K562 (cell line): ENCODE measurements around the gene MASTL. TPM values are rescaled to one million over a fixed set of nuclear protein-coding genes. Genes with fewer than 3 reads are reported as not detected.

Experiments
- ATAC-seq: fragments of 200-7000 bp; cut with Tn5 transposase; 3 replicates; pipeline ENCODE4 v1.9.1; 2020; ENCODE audit warnings: moderate library complexity
- BruUV-seq: library from RNA; stranded (reverse); fragments of 400-500 nt; replicated peaks from 2 replicates; lab custom pipeline; 2021; lab: Mats Ljungman, UMichigan
- CTCF ChIA-PET: fragments of 300-600 bp; formaldehyde crosslinking; extraction: SDS; loops from one replicate; lab custom pipeline; 2021; ENCODE audit warnings: low intra/inter-chr PET ratio; lab: Yijun Ruan, JAX
- POLR2A ChIA-PET: fragments of 300-600, 350-650 bp; sonication (Branson Sonifier 250); formaldehyde crosslinking; extraction: SDS; loops from one replicate; lab custom pipeline; 2021; ENCODE audit warnings: antibody characterized with exemption, inconsistent platforms; lab: Yijun Ruan, JAX
- DNase-seq, 4 experiments: peaks; one replicate each; pipeline versions ENCODE4 v3.0.0 to v3.0.0-alpha.2; 2011 to 2018; ENCODE audit warnings: low spot score in 3 of 4, mixed read lengths in 3 of 4; ENCODE audit errors: extremely low read depth in 1 of 4
- FAIRE-seq: peaks from 2 replicates; lab custom pipeline; 2011; peaks lifted over from hg19 to GRCh38; lab: Jason Lieb, UNC
- H2AFZ ChIP-seq: 2 replicates; pipeline ENCODE4 v1.6.0; 2011; ENCODE audit warnings: low read depth, low read length, control low read depth, inconsistent platforms
- H3K27ac ChIP-seq: fragments of 200-600 bp; 3 replicates; pipeline ENCODE4 v1.8.0; 2011; ENCODE audit warnings: low read depth, mild to moderate bottlenecking, control low read depth, inconsistent platforms, low read length, moderate library complexity, mixed read lengths; ENCODE audit errors: extremely low read depth
- H3K27me3 ChIP-seq, 2 experiments: fragments of 300-600 bp in 1 of 2; 2 replicates in 1 of 2; 3 replicates in 1 of 2; pipeline versions ENCODE4 v1.6.0 to v1.8.0; 2011; ENCODE audit warnings: inconsistent platforms in 2 of 2, low read length in 2 of 2, mild to moderate bottlenecking in 1 of 2, mixed read lengths in 1 of 2, moderate library complexity in 1 of 2; ENCODE audit not compliant: control insufficient read depth in 2 of 2, insufficient read depth in 2 of 2
- H3K36me3 ChIP-seq: fragments of 300-600 bp; 3 replicates; pipeline ENCODE4 v1.8.0; 2011; ENCODE audit warnings: mild to moderate bottlenecking, low read length, inconsistent platforms; ENCODE audit not compliant: control insufficient read depth, insufficient read depth
- H3K4me1 ChIP-seq, 2 experiments: fragments of 200-600 bp in 1 of 2; replicated peaks in 1 of 2; 2 replicates in 1 of 2; 3 replicates in 1 of 2; pipeline versions ENCODE4 v1.5.1 to v1.8.0; 2011; ENCODE audit warnings: inconsistent platforms in 2 of 2, low read length in 2 of 2, mild to moderate bottlenecking in 1 of 2, mixed read lengths in 1 of 2, moderate library complexity in 1 of 2; ENCODE audit not compliant: control insufficient read depth in 2 of 2, insufficient read depth in 2 of 2
- H3K4me2 ChIP-seq: 2 replicates; pipeline ENCODE4 v1.6.1; 2011; ENCODE audit warnings: low read length, control low read depth, inconsistent platforms, mixed read lengths; ENCODE audit not compliant: insufficient read depth
- H3K4me3 ChIP-seq: fragments of 200-600 bp; sonication (generic), shearing (Covaris generic); 2 replicates; pipeline ENCODE4 v1.5.1; 2016; ENCODE audit warnings: control low read depth, inconsistent platforms
- H3K79me2 ChIP-seq: fragments of 200-600 bp; 3 replicates; pipeline ENCODE4 v1.8.0; 2011; ENCODE audit warnings: low read length, inconsistent platforms; ENCODE audit not compliant: control insufficient read depth, insufficient read depth
- H3K9ac ChIP-seq, 2 experiments: 2 replicates each; pipeline versions ENCODE4 v1.6.0 to v1.6.1; 2011; ENCODE audit warnings: low read depth in 2 of 2, low read length in 2 of 2, control low read depth in 1 of 2, inconsistent platforms in 1 of 2, mild to moderate bottlenecking in 1 of 2, mixed read lengths in 1 of 2; ENCODE audit not compliant: insufficient read depth in 1 of 2
- H3K9me1 ChIP-seq: one replicate; pipeline ENCODE4 v1.6.0; 2011; ENCODE audit warnings: inconsistent platforms, mild to moderate bottlenecking, low read length, moderate library complexity; ENCODE audit not compliant: control insufficient read depth, insufficient read depth
- H3K9me3 ChIP-seq: replicated peaks from 2 replicates; pipeline ENCODE4 v1.5.1; 2011; ENCODE audit warnings: low read depth, low read length, inconsistent platforms; ENCODE audit not compliant: control insufficient read depth, insufficient read depth
- H4K20me1 ChIP-seq: replicated peaks from 2 replicates; pipeline ENCODE4 v1.6.1; 2011; ENCODE audit warnings: low read length, inconsistent platforms, mixed read lengths; ENCODE audit not compliant: control insufficient read depth, insufficient read depth
- E2F6 ChIP-seq, 2 experiments: IDR thresholded peaks; 2 replicates each; pipeline ENCODE4 v1.6.1; 2011; ENCODE audit warnings: borderline replicate concordance in 1 of 2, control low read depth in 1 of 2, low read depth in 1 of 2, low read length in 1 of 2, mild to moderate bottlenecking in 1 of 2, mixed read lengths in 1 of 2, moderate library complexity in 1 of 2; ENCODE audit not compliant: insufficient read depth in 1 of 2, insufficient read length in 1 of 2, poor library complexity in 1 of 2, severe bottlenecking in 1 of 2; ENCODE audit errors: extremely low read depth in 1 of 2
- HNRNPK ChIP-seq: fragments of 200-400 bp; formaldehyde crosslinking; IDR thresholded peaks from one replicate; pipeline ENCODE4 v1.6.1; 2018; ENCODE audit warnings: mild to moderate bottlenecking, low read depth, low read length; ENCODE audit not compliant: poor library complexity, severe bottlenecking
- ZNF274 ChIP-seq: IDR thresholded peaks from 2 replicates; pipeline ENCODE4 v1.6.1; 2011; ENCODE audit warnings: low read depth, mild to moderate bottlenecking, low read length, moderate library complexity, borderline replicate concordance
- WGBS: fragments of 100-300 bp; shearing (Covaris generic); methylation state at CpG from one replicate; pipeline ENCODE4 v1.1.6; 2016; ENCODE audit warnings: low coverage, mixed read lengths; ENCODE audit not compliant: insufficient coverage; ENCODE audit errors: missing lambda C conversion rate; 5-methylcytosine and 5-hydroxymethylcytosine counted together
- in situ Hi-C: fragments of 300-500 bp; cut with MboI; formaldehyde crosslinking; loops from 4 replicates; pipeline ENCODE4 v1.15.0; 2018; ENCODE audit warnings: inconsistent platforms, mixed read lengths
- intact Hi-C: fragments of 100-400 bp; cut with micrococcal nuclease; formaldehyde crosslinking; loops from 2 replicates; pipeline ENCODE4 v1.14.2; 2022
- polyA plus RNA-seq, 8 experiments: library from polyadenylated mRNA; depleted of rRNA in 4 of 8; stranded (reverse) in 5 of 8; unstranded in 3 of 8; fragments of >200 nt; fragmentation: Nextera tagmentation in 2 of 8; fragmentation: Illumina TruSeq in 1 of 8; extraction: Ambion mirVana in 2 of 8; extraction: Trizol in 1 of 8; gene quantifications; 2 replicates each; pipeline versions ENCODE4 v1.2.1 to v1.2.3, GENCODE V29; 2011 to 2014; ENCODE audit warnings: inconsistent platforms in 1 of 8, missing spikeins in 1 of 8
- total RNA-seq, 7 experiments: library from RNA; depleted of rRNA in 6 of 7; stranded (reverse); fragments of >200 nt in 6 of 7; fragmentation: Illumina TruSeq in 2 of 7; extraction: Trizol in 2 of 7; gene quantifications; 2 replicates each; pipeline versions ENCODE4 v1.2.1 to v1.2.3, GENCODE V29; 2011 to 2021; ENCODE audit warnings: low replicate concordance in 1 of 7

MASTL gene
- total and polyA plus RNA-seq, 9 of the 15 experiments (the other 6 are each of a cell fraction or from before 2014, with no cell fraction given), result 6.8 to 29.9 (median 23.1) TPM

DNA sequence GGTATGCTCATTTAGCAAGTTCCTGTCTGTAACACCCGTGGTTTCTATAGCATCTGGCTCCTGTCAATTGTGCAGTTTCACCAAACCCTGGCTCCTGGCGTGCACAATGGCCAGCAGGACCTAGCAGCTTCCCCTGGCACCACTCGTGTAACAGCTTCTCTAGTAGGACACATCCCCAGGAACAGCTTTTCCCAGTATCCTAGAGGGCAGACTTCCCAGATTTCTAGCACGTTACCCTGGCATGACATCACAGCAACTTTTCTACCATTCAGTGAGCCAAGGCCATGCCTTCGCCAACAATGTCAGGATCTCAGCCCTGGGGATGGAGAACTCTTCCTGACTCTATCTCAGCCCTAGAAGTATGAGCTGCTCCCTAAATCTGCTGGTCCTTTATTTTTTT lies 7.5 kb upstream of the MASTL start:
- Histone ChIP-seq H3K4me1 (peaks cover 0 to 4% of the 10 kb centered on the region in 2 experiments; a peak in 2 of 5 replicates), H3K9me3 (no peaks in the 10 kb centered on the region), H3K79me2 (peaks cover 77% of the 10 kb centered on the region), H3K36me3 (peaks cover 82% of the 10 kb centered on the region), H4K20me1 (peaks cover 9% of the 10 kb centered on the region; the same call in 1 of the 2 replicates), H3K9ac (no peak overlapping the region), H3K27ac (no peak overlapping the region), H3K27me3 (no peaks in the 10 kb centered on the region), H3K9me1 (no peaks in the 10 kb centered on the region), H3K4me2 (no peak overlapping the region), H2AFZ (no peak overlapping the region), H3K4me3 (no peak overlapping the region)
- ChIA-PET POLR2A (interaction anchor here (0.7 to 1.0 kb wide), 3 partner anchors 9 to 54 kb away, joined by 3 to 4 read pairs (median 4); no protein-coding TSS in a partner anchor), CTCF (no interaction called here)
- intact Hi-C loops (no loop called here), in situ Hi-C loops (no loop called here)
- FAIRE-seq (no peak), DNase-seq (no peak), ATAC-seq (no peak)
- TF ChIP-seq HNRNPK (no peak), ZNF274 (no peak), E2F6 (IDR thresholded peaks at IDR 0.05; ENCODE audit: borderline replicate concordance in 1 of 2, extremely low read depth in 1 of 2, insufficient read depth in 1 of 2, insufficient read length in 1 of 2, low read depth in 1 of 2, low read length in 1 of 2, poor library complexity in 1 of 2, severe bottlenecking in 1 of 2) (no peak)
- no TSS peak for BruUV-seq
- 96% methylated on average over 5 of the region's 5 CpGs for WGBS
